Measurements from ENCODE around the gene NOM1. TPM values are rescaled to one million over a fixed set of nuclear protein-coding genes. Genes with fewer than 3 reads are reported as not detected.

Gene NOM1
- polyA plus RNA-seq, 1 of the 3 experiments (the other 2 are of a cell fraction) = 18.1 TPM

- Histone ChIP-seq H2AFZ (ENCODE audit: low read depth) (no peak overlapping the region), H3K79me2 (ENCODE audit: insufficient read depth) (peaks cover 27% of the 10 kb centered on the region), H3K9me3 (no peaks in the 10 kb centered on the region), H3K27me3 (ENCODE audit: insufficient read depth) (0 out of 2 replicates have a peak, but pooled peaks cover 7% of the 10 kb centered on the region), H3K4me2 (no peak overlapping the region), H3K36me3 (replicated peaks in 1 of 2; ENCODE audit: control insufficient read depth in 1 of 2, insufficient read depth in 2 of 2, low read length in 1 of 2) (peaks cover 4 to 5% of the 10 kb centered on the region in 2 experiments), H3F3A (replicated peaks; ENCODE audit: insufficient read depth) (peaks cover 14% of the 10 kb centered on the region), H3K27ac (ENCODE audit: low read depth in 2 of 2, low read length in 1 of 2) (no peak overlapping the region), H3K4me1 (ENCODE audit: control insufficient read depth in 1 of 2, insufficient read depth in 2 of 2, low read depth in 1 of 2, low read length in 1 of 2) (peaks cover 5 to 18% of the 10 kb centered on the region in 2 experiments; a peak in 3 of 4 replicates), H3K4me3 (ENCODE audit: low read depth in 2 of 2, low read length in 1 of 2) (no peak overlapping the region), H3K9me2 (no peaks in the 10 kb centered on the region), H4K20me1 (ENCODE audit: insufficient read depth) (peaks cover 19% of the 10 kb centered on the region), H3K9ac (no peak overlapping the region)
- 66% methylated on average over 10 of the region's 12 CpGs for WGBS (ENCODE audit: low lambda C conversion rate)
- CTCF ChIA-PET = no interaction called here
- no peak for TF ChIP-seq MXI1 (IDR thresholded peaks at IDR 0.05; ENCODE audit: low read depth, low read length)
- DNase-seq = no peak
- POLR2A ChIA-PET = no interaction called here
These were observed 2.2 kb upstream of the NOM1 start for GRCh38 chr7:156947120-156947843.

GRCh38 chr7:156948361-156948760 is 1.2 kb upstream of the NOM1 start:
- H3K4me3 ChIP-seq (ENCODE audit: low read depth in 2 of 2, low read length in 1 of 2) = no peak overlapping the region
- CTCF ChIA-PET = interaction anchor here (0.7 to 5.6 kb wide), 7 partner anchors 10 to 1151 kb away, joined by 3 to 73 read pairs (median 5); no protein-coding TSS in a partner anchor
- no peak for TF ChIP-seq FOXM1 (IDR thresholded peaks at IDR 0.05; ENCODE audit: low read depth)
- TF ChIP-seq YY1 (IDR thresholded peaks at IDR 0.05; ENCODE audit: low read depth) = no peak
- TF ChIP-seq RCOR1 (IDR thresholded peaks at IDR 0.05; ENCODE audit: low read length) = no peak
- no peak for TF ChIP-seq NRF1 (IDR thresholded peaks at IDR 0.05; ENCODE audit: low read depth, low read length)
- TF ChIP-seq, protein P1, sequence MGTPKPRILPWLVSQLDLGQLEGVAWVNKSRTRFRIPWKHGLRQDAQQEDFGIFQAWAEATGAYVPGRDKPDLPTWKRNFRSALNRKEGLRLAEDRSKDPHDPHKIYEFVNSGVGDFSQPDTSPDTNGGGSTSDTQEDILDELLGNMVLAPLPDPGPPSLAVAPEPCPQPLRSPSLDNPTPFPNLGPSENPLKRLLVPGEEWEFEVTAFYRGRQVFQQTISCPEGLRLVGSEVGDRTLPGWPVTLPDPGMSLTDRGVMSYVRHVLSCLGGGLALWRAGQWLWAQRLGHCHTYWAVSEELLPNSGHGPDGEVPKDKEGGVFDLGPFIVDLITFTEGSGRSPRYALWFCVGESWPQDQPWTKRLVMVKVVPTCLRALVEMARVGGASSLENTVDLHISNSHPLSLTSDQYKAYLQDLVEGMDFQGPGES (IDR thresholded peaks at IDR 0.05; ENCODE audit: low read depth, low read length) = no peak
- TF ChIP-seq TEAD4 (IDR thresholded peaks at IDR 0.05; ENCODE audit: borderline replicate concordance, insufficient read depth) = no peak
- peaks cover 14 to 16% of the 10 kb centered on the region in 2 experiments for H3K36me3 ChIP-seq (replicated peaks in 1 of 2; ENCODE audit: control insufficient read depth in 1 of 2, insufficient read depth in 2 of 2, low read length in 1 of 2)
- no peaks in the 10 kb centered on the region for H3K9me2 ChIP-seq
- H3K9me3 ChIP-seq = no peaks in the 10 kb centered on the region
- WGBS (ENCODE audit: low lambda C conversion rate) = 89% methylated on average over 12 of the region's 12 CpGs
- H3K4me1 ChIP-seq (ENCODE audit: control insufficient read depth in 1 of 2, insufficient read depth in 2 of 2, low read depth in 1 of 2, low read length in 1 of 2) = peaks cover 5 to 21% of the 10 kb centered on the region in 2 experiments; a peak in 3 of 4 replicates
- POLR2A ChIA-PET = no interaction called here
- no peak overlapping the region for H3K9ac ChIP-seq
- 0 out of 2 replicates have a peak, but pooled peaks cover 7% of the 10 kb centered on the region for H3K27me3 ChIP-seq (ENCODE audit: insufficient read depth)
- H3F3A ChIP-seq (replicated peaks; ENCODE audit: insufficient read depth) = peaks cover 14% of the 10 kb centered on the region
- peaks cover 29% of the 10 kb centered on the region for H4K20me1 ChIP-seq (ENCODE audit: insufficient read depth)
- peaks cover 38% of the 10 kb centered on the region for H3K79me2 ChIP-seq (ENCODE audit: insufficient read depth)
- H3K27ac ChIP-seq (ENCODE audit: low read depth in 2 of 2, low read length in 1 of 2) = no peak overlapping the region
- no peak for DNase-seq
- no peak overlapping the region for H3K4me2 ChIP-seq
- H2AFZ ChIP-seq (ENCODE audit: low read depth) = no peak overlapping the region

- Histone ChIP-seq H3K9ac (peak overlapping the region; percentile 86), H3K36me3 (replicated peaks in 1 of 2; ENCODE audit: control insufficient read depth in 1 of 2, insufficient read depth in 2 of 2, low read length in 1 of 2) (peaks cover 35 to 36% of the 10 kb centered on the region in 2 experiments), H3K79me2 (ENCODE audit: insufficient read depth) (peaks cover 59% of the 10 kb centered on the region), H3K27me3 (ENCODE audit: insufficient read depth) (no peaks in the 10 kb centered on the region), H3K9me3 (no peaks in the 10 kb centered on the region), H3K9me2 (no peaks in the 10 kb centered on the region), H3K4me1 (ENCODE audit: control insufficient read depth in 1 of 2, insufficient read depth in 2 of 2, low read depth in 1 of 2, low read length in 1 of 2) (peaks cover 5 to 21% of the 10 kb centered on the region in 2 experiments; a peak in 3 of 4 replicates), H4K20me1 (ENCODE audit: insufficient read depth) (peaks cover 38% of the 10 kb centered on the region), H2AFZ (ENCODE audit: low read depth) (peak overlapping the region; percentile 63; the same call in 1 of the 2 replicates), H3K4me2 (peak overlapping the region; percentile 98), H3K4me3 (ENCODE audit: low read depth in 2 of 2, low read length in 1 of 2) (peak overlapping the region; percentile 85 to 94), H3K27ac (ENCODE audit: low read depth in 2 of 2, low read length in 1 of 2) (peak overlapping the region; percentile 63 to 71; a peak in 3 of 4 replicates), H3F3A (replicated peaks; ENCODE audit: insufficient read depth) (peaks cover 14% of the 10 kb centered on the region)
- 2% methylated on average over 21 of the region's 21 CpGs for WGBS (ENCODE audit: low lambda C conversion rate)
- ChIA-PET POLR2A (interaction anchor here (0.7 kb wide), 1 partner anchor 35 kb away, joined by 3 read pairs; no protein-coding TSS in a partner anchor), CTCF (interaction anchor here (0.6 to 5.6 kb wide), 52 partner anchors 8 to 447 kb away, joined by 3 to 73 read pairs (median 5); partner anchors contain the start of gene LMBR1)
- no peak for DNase-seq
- TF ChIP-seq, protein P2, sequence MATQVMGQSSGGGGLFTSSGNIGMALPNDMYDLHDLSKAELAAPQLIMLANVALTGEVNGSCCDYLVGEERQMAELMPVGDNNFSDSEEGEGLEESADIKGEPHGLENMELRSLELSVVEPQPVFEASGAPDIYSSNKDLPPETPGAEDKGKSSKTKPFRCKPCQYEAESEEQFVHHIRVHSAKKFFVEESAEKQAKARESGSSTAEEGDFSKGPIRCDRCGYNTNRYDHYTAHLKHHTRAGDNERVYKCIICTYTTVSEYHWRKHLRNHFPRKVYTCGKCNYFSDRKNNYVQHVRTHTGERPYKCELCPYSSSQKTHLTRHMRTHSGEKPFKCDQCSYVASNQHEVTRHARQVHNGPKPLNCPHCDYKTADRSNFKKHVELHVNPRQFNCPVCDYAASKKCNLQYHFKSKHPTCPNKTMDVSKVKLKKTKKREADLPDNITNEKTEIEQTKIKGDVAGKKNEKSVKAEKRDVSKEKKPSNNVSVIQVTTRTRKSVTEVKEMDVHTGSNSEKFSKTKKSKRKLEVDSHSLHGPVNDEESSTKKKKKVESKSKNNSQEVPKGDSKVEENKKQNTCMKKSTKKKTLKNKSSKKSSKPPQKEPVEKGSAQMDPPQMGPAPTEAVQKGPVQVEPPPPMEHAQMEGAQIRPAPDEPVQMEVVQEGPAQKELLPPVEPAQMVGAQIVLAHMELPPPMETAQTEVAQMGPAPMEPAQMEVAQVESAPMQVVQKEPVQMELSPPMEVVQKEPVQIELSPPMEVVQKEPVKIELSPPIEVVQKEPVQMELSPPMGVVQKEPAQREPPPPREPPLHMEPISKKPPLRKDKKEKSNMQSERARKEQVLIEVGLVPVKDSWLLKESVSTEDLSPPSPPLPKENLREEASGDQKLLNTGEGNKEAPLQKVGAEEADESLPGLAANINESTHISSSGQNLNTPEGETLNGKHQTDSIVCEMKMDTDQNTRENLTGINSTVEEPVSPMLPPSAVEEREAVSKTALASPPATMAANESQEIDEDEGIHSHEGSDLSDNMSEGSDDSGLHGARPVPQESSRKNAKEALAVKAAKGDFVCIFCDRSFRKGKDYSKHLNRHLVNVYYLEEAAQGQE (IDR thresholded peaks at IDR 0.05; ENCODE audit: low read depth, low read length) = no peak
- no peak for TF ChIP-seq POLR2AphosphoS5 (IDR thresholded peaks at IDR 0.05; ENCODE audit: low read depth, low read length)
- TF ChIP-seq, protein P1 (IDR thresholded peaks at IDR 0.05; ENCODE audit: low read depth, low read length) = no peak
- no peak for TF ChIP-seq SMC3 (IDR thresholded peaks at IDR 0.05; ENCODE audit: low read depth, low read length)
- TF ChIP-seq ELF1 (IDR thresholded peaks at IDR 0.05) = no peak
- no peak for TF ChIP-seq TAF1 (IDR thresholded peaks at IDR 0.05; ENCODE audit: borderline replicate concordance, low read depth, low read length)
- TF ChIP-seq CHD2 (IDR thresholded peaks at IDR 0.05; ENCODE audit: low read length, partially characterized antibody) = no peak
- TF ChIP-seq GABPA (IDR thresholded peaks at IDR 0.05; ENCODE audit: low read depth) = no peak
These were observed 908 bp downstream of the NOM1 start for GRCh38 chr7:156950381-156950858.
